Left forelimb (tissue), 1 donor: ENCODE measurements around the gene USP24.
"Not testable (repeated sequence)": the region's sequence is repeated elsewhere in the genome, so short reads cannot be mapped to it uniquely, and the experiment has no call there.

Source experiments
- DNase-seq: peaks from one replicate; pipeline ENCODE4 v3.0.0-alpha.2; 2018; ENCODE audit warnings: low spot score

Gene USP24

GRCh38 chr1:55039342-55040082 is 175.7 kb downstream of the USP24 start, which contains the start of gene PCSK9:
Gene PCSK9, plus strand, starts transcription at chr1:55039548. Its CDS starts 290 bp downstream, at chr1:55039838.
- no peak for DNase-seq

DNA sequence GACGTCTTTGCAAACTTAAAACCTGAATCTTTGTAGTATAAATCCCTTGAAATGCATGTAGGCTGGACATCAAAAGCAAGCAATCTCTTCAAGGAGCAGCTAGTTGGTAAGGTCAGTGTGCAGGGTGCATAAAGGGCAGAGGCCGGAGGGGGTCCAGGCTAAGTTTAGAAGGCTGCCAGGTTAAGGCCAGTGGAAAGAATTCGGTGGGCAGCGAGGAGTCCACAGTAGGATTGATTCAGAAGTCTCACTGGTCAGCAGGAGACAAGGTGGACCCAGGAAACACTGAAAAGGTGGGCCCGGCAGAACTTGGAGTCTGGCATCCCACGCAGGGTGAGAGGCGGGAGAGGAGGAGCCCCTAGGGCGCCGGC is 176.2 kb downstream of the USP24 start:
- no peak for DNase-seq

GRCh38 chr1:55038552-55038838 is 176.7 kb downstream of the USP24 start:
- no peak for DNase-seq

DNA sequence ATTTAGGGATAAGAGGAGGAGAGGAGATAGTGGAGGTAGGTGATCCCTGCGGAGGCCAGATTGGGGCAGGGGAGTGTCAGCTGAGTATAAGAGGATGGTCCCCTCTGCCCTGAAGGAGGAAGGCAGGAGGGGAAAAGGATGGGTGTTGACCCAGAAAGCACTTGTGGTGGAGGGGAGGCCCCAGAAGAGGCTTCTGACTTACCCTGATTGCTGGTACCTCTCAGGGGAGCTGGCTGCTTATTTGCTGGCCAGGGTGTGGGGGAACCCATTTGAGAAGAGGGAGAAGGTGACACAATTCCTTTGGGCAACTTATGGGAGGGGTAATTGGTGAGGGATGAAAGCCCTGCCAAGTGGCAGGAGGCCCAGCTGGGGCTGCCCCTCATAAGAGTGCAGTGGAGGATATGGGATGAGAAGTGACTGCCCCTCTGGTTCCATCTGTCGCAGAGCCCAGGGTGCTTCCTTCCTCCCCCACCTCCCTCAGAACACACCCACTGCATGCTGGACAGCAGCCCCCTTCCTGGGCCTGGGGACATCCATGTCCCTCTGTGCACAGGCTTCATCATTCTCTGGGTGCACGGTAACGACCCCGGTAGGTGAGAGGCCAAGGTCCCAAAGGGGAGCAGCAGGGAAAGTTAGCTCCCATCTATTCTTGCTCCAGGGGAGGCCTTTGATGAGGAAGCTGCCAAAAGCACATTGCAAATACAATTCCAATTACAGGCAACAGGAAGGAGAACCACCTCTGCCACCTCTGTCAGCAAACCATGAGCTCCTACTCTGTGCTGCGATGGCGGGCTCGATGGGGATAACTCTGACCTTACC is 177.2 kb downstream of the USP24 start:
- no peak for DNase-seq

DNA sequence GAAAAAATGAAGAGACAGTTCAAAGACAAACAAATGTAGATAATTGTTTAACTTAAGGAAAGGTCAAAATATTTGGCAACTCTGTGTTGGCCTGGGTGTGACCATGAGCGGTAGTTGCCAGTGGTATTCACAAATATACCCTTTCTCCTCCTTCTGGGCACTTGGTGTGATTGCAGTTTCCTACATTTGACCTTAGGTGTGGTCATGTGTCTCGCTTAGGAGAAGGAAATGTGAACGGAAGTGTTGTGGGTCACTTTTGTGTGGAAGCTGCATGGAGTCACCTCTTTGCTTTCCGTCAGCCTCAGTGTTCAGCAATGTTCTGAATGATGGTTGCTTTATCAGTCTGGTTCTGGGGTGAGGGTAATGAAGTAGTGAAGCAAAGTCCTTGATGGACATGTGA is 179.3 kb downstream of the USP24 start:
- no peak for DNase-seq

DNA sequence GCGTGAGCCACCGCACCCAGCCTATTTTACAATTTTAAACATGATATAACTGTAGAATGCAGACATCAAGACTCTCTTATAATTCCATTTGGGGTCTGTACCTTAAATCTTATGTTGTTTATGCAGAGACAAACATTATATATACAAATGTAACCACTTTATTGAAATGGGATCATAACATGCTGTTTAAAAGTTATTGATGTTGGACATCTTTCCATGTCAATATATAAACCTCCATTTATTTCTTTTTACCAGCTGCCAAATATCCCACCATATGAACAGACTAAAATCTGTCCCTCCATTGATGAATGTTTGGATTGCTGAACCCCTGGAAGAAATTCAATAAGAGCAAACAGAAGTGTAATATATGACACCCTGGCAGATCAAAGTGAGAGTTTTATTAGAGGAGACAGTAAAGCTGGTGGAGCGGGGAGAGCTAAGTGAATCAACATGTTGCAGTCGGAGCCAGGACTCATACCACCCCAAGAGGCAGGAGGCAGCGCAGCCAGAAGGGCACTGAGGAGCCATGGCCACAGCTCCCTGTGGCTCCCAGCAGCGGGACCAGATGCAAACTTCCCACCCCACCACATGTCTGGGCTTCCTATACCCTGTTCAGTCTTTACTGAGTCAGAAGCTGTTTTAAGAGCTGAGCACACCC is 180.6 kb downstream of the USP24 start:
- no peak for DNase-seq

DNA sequence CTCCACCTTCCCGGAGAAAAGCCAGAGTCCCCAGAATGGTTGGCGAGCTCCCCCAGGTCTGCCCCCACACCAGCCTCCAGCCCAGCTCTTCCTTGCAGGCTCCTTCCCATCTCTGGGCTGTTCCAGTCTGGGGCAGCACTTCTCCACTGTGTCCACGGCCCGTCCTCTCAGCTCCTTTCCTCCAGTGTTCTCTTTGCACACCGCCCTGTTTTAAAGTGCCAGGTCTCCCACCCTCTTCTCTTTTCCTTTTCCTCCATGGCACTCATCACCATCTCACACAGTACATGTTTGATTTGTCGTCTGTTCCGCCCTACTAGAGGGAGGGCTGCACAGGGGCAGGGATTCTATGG is 181.9 kb downstream of the USP24 start:
- DNase-seq: no peak

GRCh38 chr1:55031098-55031497 is 184.1 kb downstream of the USP24 start:
- not testable (repeated sequence) for DNase-seq

DNA sequence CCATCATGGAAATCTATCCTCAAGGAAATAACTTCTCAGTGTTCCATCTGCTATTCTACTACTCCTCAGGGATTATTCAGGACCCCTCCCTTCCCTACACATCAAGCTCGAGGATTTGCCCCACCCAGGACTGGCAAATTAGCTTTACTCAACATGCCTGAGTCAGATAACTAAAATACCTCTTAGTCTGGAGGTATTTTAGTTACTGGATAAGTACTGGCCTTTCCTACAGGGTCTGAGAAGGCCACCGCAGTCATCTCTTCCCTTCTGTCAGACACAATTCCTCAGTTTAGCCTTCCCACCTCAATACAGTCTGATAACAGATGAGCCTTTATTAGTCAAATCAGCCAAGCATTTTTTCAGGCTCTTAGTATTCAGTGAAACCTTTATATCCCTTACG is 188.5 kb downstream of the USP24 start:
- DNase-seq: not testable (repeated sequence)

DNA sequence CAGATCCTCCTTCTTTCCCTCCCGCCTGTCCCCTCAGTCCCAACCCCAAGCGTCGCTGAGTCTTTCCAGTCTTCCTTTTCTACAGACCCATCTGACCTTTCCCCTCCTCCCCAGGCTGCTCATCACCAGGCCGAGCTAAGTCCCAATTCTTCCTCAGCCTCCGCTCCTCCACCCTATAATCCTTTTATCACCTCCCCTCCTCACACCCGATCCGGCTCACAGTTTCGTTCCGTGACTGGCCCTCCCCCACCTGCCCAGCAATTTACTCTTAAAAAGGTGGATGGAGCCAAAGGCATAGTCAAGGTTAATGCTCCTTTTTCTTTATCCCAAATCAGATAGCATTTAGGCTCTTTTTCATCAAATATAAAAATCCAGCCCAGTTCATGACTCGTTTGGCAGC is 191.0 kb downstream of the USP24 start:
- not testable (repeated sequence) for DNase-seq

GRCh38 chr1:55021942-55022546 is 193.1 kb downstream of the USP24 start:
- peak; percentile 83 for DNase-seq

DNA sequence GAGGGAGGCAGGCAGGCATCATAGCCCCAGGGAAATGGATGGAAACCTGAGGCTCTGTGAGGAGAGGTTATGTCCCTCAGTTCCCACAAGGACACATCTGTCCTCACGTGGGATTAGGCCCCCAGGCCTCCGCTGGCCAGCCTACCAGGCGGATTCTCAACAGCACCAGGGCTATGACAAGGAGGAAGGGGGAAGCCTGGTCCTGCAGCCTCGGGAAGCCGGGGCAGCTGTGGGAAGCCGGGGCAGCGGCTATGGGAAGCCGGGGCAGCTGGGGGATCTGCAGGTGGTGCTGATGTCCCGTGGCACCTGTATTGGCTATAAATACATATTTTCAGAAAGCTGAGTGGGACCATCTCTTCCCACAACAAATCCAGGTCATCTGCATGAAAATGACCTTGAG is 196.8 kb downstream of the USP24 start:
- no peak for DNase-seq
